Activated T-helper 2 cell treated with anti-CD3 and anti-CD28 coated beads, Interferon-gamma antibody, Interleukin-2, Interleukin-4, amounts not matched to agents 10 μg/mL and 5 μg/mL and 100 μg/mL, durations not matched to agents 14 hours and 24 hours and 36 hours (primary cell): ENCODE results near the gene METTL18. TPM values are rescaled to one million over a fixed set of nuclear protein-coding genes. Genes with fewer than 3 reads are reported as not detected.

Experiments used
- DNase-seq: peaks from one replicate; pipeline ENCODE4 v3.0.0; 2021; ENCODE audit warnings: low spot score
- H3K27ac Mint-ChIP-seq: one replicate; pipeline ENCODE4 v1.8.0; 2021; ENCODE audit warnings: mixed read lengths
- H3K27me3 Mint-ChIP-seq: one replicate; pipeline ENCODE4 v1.8.0; 2021; ENCODE audit warnings: low read depth, mixed read lengths
- H3K36me3 Mint-ChIP-seq: one replicate; pipeline ENCODE4 v1.8.0; 2021; ENCODE audit warnings: low read depth, mixed read lengths
- H3K4me1 Mint-ChIP-seq: one replicate; pipeline ENCODE4 v1.8.0; 2021; ENCODE audit warnings: low read depth, mixed read lengths
- H3K4me3 Mint-ChIP-seq: one replicate; pipeline ENCODE4 v1.8.0; 2021; ENCODE audit warnings: low read depth, mild to moderate bottlenecking, moderate library complexity, mixed read lengths
- H3K9me3 Mint-ChIP-seq: one replicate; pipeline ENCODE4 v1.8.0; 2021; ENCODE audit warnings: mixed read lengths
- intact Hi-C: fragments of 100-400 bp; cut with micrococcal nuclease; formaldehyde crosslinking; loops from one replicate; pipeline ENCODE4 v1.15.1; 2023
- total RNA-seq: library from RNA; stranded (reverse); gene quantifications from 2 replicates; pipeline ENCODE4 v1.2.3, GENCODE V29; 2022

Gene METTL18
- total RNA-seq, 1 donor from 2014 or later, result 10.9 TPM

DNA sequence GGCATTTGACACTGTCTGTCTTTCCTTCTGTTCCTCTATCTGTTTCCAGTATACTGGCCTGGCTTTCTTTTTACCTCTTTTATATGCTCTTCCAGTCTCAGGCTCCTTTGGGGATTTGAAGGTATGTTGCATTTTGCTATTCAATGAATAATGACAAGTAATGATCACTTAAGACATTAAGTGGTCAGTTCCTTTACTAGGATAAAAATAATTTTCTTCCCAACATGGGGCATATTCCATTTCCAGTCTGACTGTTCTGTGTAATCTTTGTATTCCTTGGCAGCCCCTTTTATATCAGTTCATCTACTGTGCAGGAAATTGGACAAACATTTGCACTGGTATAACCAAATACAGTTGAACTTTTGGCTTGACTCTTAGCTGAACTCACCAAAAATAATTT lies 15.6 kb downstream of the METTL18 start:
- H3K27me3 Mint-ChIP-seq, result peaks cover 4% of the 10 kb centered on the region
- intact Hi-C loops, result no loop called here
- H3K27ac Mint-ChIP-seq, result no peak overlapping the region
- no peak overlapping the region for H3K4me3 Mint-ChIP-seq
- H3K4me1 Mint-ChIP-seq, result no peaks in the 10 kb centered on the region
- no peaks in the 10 kb centered on the region for H3K9me3 Mint-ChIP-seq
- no peak for DNase-seq
- H3K36me3 Mint-ChIP-seq, result no peaks in the 10 kb centered on the region

GRCh38 chr1:169776440-169776839 lies 18.3 kb downstream of the METTL18 start:
- Mint-ChIP-seq H3K27me3 (peaks cover 9% of the 10 kb centered on the region), H3K4me3 (no peak overlapping the region)
- intact Hi-C loops, result no loop called here

DNA sequence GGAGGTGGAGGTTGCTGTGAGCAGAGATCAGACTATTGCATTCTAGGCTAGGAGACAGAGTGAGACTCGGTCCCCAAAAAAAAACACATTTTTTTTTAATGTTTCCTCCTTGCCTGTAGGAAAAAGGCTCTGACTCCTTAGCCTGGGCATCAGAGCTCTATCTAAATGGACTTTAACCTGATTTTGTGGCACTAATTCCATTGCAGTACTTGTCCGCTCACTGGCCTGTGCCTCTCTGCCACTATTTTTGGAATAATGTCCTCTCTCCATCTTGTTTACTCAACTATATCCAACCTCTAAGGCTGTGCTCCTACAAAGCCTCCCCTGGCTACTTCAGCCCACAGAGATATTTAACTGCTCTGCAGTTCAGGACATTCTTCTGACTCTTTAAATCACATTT lies 26.5 kb downstream of the METTL18 start:
- H3K27me3 Mint-ChIP-seq, result peaks cover 25% of the 10 kb centered on the region
- H3K4me3 Mint-ChIP-seq, result no peak overlapping the region
- H3K4me1 Mint-ChIP-seq, result no peaks in the 10 kb centered on the region
- intact Hi-C loops, result no loop called here
- no peaks in the 10 kb centered on the region for H3K36me3 Mint-ChIP-seq
- no peak overlapping the region for H3K27ac Mint-ChIP-seq
- no peak for DNase-seq
- no peaks in the 10 kb centered on the region for H3K9me3 Mint-ChIP-seq

More at GRCh38 chr1:169776440-169776839, 18.3 kb downstream of the METTL18 start:
- Mint-ChIP-seq H3K36me3 (no peaks in the 10 kb centered on the region), H3K4me1 (no peaks in the 10 kb centered on the region), H3K27ac (no peak overlapping the region), H3K9me3 (no peaks in the 10 kb centered on the region)
- no peak for DNase-seq

DNA sequence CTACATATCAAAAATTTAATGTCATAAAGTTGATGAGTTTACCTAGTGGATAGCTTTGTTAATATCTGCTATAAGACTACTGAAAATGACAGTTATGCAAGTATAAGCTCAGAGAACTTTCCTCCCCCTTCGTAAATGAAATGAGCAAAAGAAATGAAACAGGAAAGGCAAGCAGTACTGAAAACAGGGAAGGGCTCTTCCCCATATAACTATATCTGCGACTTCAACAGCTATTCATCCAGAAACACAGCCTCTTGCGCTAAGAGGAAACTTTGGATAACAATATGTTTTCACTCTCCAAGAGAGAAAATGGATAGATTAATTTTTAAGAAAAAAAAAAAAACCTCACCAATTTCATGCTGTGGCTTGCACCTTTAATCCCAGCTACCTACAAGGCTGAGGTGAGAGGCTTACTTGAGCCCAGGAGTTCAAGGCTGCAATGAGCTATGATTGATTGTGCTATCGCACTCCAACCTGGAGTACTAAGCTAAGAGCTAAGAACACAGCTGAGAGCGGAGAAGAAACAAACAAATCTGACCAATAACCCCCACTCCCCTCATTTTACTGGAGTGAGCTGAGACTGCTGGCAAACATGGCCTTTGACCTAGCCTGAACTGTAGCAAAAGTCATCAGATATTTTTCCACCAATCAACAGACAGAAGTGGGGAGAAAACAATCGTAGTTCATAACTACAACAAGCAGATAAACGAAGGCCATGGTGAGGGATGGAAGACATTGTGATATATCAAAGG lies 29.0 kb downstream of the METTL18 start:
- H3K9me3 Mint-ChIP-seq, result no peaks in the 10 kb centered on the region
- no peak for DNase-seq

GRCh38 chr1:169764919-169765318 lies 29.8 kb downstream of the METTL18 start:
- Mint-ChIP-seq H3K9me3 (no peaks in the 10 kb centered on the region), H3K27ac (no peak overlapping the region), H3K4me3 (no peak overlapping the region), H3K27me3 (peaks cover 17% of the 10 kb centered on the region), H3K36me3 (no peaks in the 10 kb centered on the region), H3K4me1 (no peaks in the 10 kb centered on the region)
- intact Hi-C loops, result no loop called here
- no peak for DNase-seq

More for the DNA sequence above, 29.0 kb downstream of the METTL18 start:
- Mint-ChIP-seq H3K27me3 (peaks cover 17% of the 10 kb centered on the region), H3K4me1 (no peaks in the 10 kb centered on the region), H3K4me3 (no peak overlapping the region), H3K27ac (no peak overlapping the region), H3K36me3 (no peaks in the 10 kb centered on the region)
- intact Hi-C loops, result no loop called here

GRCh38 chr1:169762699-169763098 lies 32.0 kb downstream of the METTL18 start:
- Mint-ChIP-seq H3K9me3 (no peaks in the 10 kb centered on the region), H3K36me3 (no peaks in the 10 kb centered on the region), H3K4me3 (no peak overlapping the region), H3K4me1 (no peaks in the 10 kb centered on the region), H3K27ac (no peak overlapping the region), H3K27me3 (peaks cover 15% of the 10 kb centered on the region)
- no peak for DNase-seq
- intact Hi-C loops, result no loop called here

GRCh38 chr1:169759038-169759437 lies 35.7 kb downstream of the METTL18 start:
- Mint-ChIP-seq H3K4me1 (no peaks in the 10 kb centered on the region), H3K36me3 (no peaks in the 10 kb centered on the region), H3K27me3 (peaks cover 7% of the 10 kb centered on the region), H3K27ac (no peak overlapping the region), H3K9me3 (no peaks in the 10 kb centered on the region), H3K4me3 (no peak overlapping the region)
- no peak for DNase-seq
- intact Hi-C loops, result no loop called here

DNA sequence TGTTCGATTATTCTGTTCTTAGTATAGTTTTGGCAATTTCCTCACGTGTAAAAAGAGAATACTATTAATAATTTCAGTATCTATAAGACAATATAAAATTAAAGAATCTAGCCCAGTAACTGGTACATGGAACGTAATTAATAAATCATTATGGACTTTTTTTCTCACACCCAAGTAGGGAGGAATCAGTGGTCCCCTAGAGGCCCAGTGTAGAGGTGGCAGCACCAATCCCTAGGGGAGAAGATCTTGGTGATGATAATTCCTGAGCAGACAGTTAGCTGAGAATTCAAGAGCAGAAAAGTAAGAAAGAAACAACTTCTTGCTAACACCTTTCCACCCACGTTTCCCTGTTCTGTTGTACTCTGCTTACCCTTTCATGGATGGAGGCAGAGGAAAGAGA lies 41.2 kb downstream of the METTL18 start:
- no peak overlapping the region for H3K27ac Mint-ChIP-seq
- no peak overlapping the region for H3K4me3 Mint-ChIP-seq
- H3K36me3 Mint-ChIP-seq, result no peaks in the 10 kb centered on the region
- intact Hi-C loops, result no loop called here
- no peak for DNase-seq
- H3K4me1 Mint-ChIP-seq, result peaks cover 3% of the 10 kb centered on the region
- H3K9me3 Mint-ChIP-seq, result no peaks in the 10 kb centered on the region
- peaks cover 15% of the 10 kb centered on the region for H3K27me3 Mint-ChIP-seq

DNA sequence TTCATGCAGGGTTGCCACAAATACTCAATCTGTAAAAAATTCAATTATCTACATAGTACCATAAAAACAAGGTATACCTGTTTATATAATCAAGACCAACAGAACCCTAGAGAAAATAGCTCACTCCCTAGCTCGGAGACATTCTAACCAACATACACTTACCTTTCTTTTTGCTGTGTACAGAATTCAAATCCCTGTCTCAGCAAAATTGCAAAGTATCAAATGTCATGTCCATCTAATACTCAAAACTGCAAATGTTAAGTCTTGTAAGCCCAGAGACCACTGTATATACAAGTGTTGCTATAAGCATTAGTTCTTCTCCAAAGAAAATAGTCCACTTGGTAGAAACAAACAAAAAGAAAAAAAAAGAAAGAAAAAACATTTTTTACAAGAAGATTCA lies 44.7 kb downstream of the METTL18 start:
- no peaks in the 10 kb centered on the region for H3K9me3 Mint-ChIP-seq
- intact Hi-C loops, result no loop called here
- H3K4me3 Mint-ChIP-seq, result no peak overlapping the region
- peaks cover 3% of the 10 kb centered on the region for H3K4me1 Mint-ChIP-seq
- H3K27ac Mint-ChIP-seq, result no peak overlapping the region
- DNase-seq, result no peak
- H3K36me3 Mint-ChIP-seq, result no peaks in the 10 kb centered on the region
- peaks cover 18% of the 10 kb centered on the region for H3K27me3 Mint-ChIP-seq

DNA sequence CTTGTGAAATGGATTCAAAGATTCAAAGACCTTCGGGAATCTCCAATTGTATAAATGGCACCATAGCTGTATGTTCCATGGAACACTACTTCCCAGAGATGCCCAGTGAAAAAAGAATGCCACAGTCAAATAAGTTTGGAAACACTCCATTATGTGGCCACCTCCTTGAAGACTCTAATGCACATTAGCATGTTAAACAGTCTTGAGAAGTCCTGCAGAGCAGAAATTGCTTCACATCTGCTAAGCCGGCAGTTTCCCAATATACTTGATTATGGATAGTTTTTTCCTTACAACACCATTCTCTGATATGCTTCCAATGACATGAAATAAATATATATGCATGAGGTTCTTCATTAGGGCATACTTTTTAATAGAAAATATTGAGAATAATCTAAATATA lies 48.2 kb downstream of the METTL18 start:
- H3K4me1 Mint-ChIP-seq, result no peaks in the 10 kb centered on the region
- no peaks in the 10 kb centered on the region for H3K9me3 Mint-ChIP-seq
- no peak overlapping the region for H3K27ac Mint-ChIP-seq
- intact Hi-C loops, result no loop called here
- no peak overlapping the region for H3K4me3 Mint-ChIP-seq
- no peak for DNase-seq
- no peaks in the 10 kb centered on the region for H3K36me3 Mint-ChIP-seq
- peaks cover 13% of the 10 kb centered on the region for H3K27me3 Mint-ChIP-seq

- no peaks in the 10 kb centered on the region for H3K36me3 Mint-ChIP-seq
- H3K27me3 Mint-ChIP-seq, result peaks cover 18% of the 10 kb centered on the region
- intact Hi-C loops, result no loop called here
- no peaks in the 10 kb centered on the region for H3K4me1 Mint-ChIP-seq
- H3K9me3 Mint-ChIP-seq, result no peaks in the 10 kb centered on the region
- H3K27ac Mint-ChIP-seq, result no peak overlapping the region
- no peak for DNase-seq
- H3K4me3 Mint-ChIP-seq, result no peak overlapping the region
Measured at GRCh38 chr1:169745015-169745861, 49.5 kb downstream of the METTL18 start.
